SK-N-SH treated with all-trans-retinoic acid at 6 μM for 48 hours (cell line): ENCODE data around the gene MTA1.

Source experiments
- ATAC-seq: fragments of 200-7000 bp; cut with Tn5 transposase; 3 replicates; pipeline ENCODE4 v1.9.1; 2020; ENCODE audit warnings: mild to moderate bottlenecking, moderate library complexity
- ARNTL ChIP-seq: fragments of 450-650 bp; formaldehyde crosslinking; IDR thresholded peaks from 2 replicates; pipeline ENCODE4 v1.5.0; 2020; ENCODE audit warnings: low read depth, mild to moderate bottlenecking, moderate library complexity, borderline replicate concordance
- BACH2 ChIP-seq: fragments of 250-450 bp; sonication (Bioruptor Pico); IDR thresholded peaks from 2 replicates; pipeline ENCODE4 v1.9.0; 2021; ENCODE audit warnings: mild to moderate bottlenecking, borderline replicate concordance
- CSDC2 ChIP-seq: fragments of 250-450 bp; sonication (Bioruptor Pico); IDR thresholded peaks from 2 replicates; pipeline ENCODE4 v1.5.0; 2020; ENCODE audit warnings: mild to moderate bottlenecking, moderate library complexity
- CSRNP3 ChIP-seq: fragments of 250-450 bp; sonication (Bioruptor Pico); IDR thresholded peaks from 2 replicates; pipeline ENCODE4 v1.5.1; 2021; ENCODE audit warnings: mild to moderate bottlenecking, moderate library complexity
- ESRRG ChIP-seq: fragments of 250-450 bp; sonication (Bioruptor Pico); IDR thresholded peaks from 2 replicates; pipeline ENCODE4 v1.6.1; 2021; ENCODE audit warnings: mild to moderate bottlenecking
- GLIS3 ChIP-seq: fragments of 250-450 bp; sonication (Bioruptor Pico); IDR thresholded peaks from 2 replicates; pipeline ENCODE4 v1.5.0; 2020; ENCODE audit warnings: mild to moderate bottlenecking, moderate library complexity
- ISL1 ChIP-seq: fragments of 250-450 bp; sonication (Bioruptor Pico); IDR thresholded peaks from 2 replicates; pipeline ENCODE4 v2.1.2; 2022; ENCODE audit warnings: mild to moderate bottlenecking, moderate library complexity
- OSR1 ChIP-seq: fragments of 250-450 bp; sonication (Bioruptor Pico); IDR thresholded peaks from 2 replicates; pipeline ENCODE4 v1.8.0; 2022; ENCODE audit warnings: moderate library complexity, mild to moderate bottlenecking, inconsistent platforms
- PATZ1 ChIP-seq: fragments of 250-450 bp; sonication (Bioruptor Pico); IDR thresholded peaks from 2 replicates; pipeline ENCODE4 v1.8.0; 2020; ENCODE audit warnings: mild to moderate bottlenecking, moderate library complexity, borderline replicate concordance
- PPARA ChIP-seq: fragments of 250-450 bp; sonication (Bioruptor Pico); IDR thresholded peaks from 2 replicates; pipeline ENCODE4 v1.5.0; 2020; ENCODE audit warnings: mild to moderate bottlenecking, borderline replicate concordance
- RARB ChIP-seq: fragments of 250-450 bp; sonication (Bioruptor Pico); IDR thresholded peaks from 2 replicates; pipeline ENCODE4 v1.8.0; 2021; ENCODE audit warnings: mild to moderate bottlenecking, moderate library complexity
- TCF4 ChIP-seq: fragments of 250-450 bp; sonication (Bioruptor Pico); IDR thresholded peaks from 2 replicates; pipeline ENCODE4 v1.8.0; 2021; ENCODE audit warnings: mild to moderate bottlenecking, moderate library complexity, borderline replicate concordance
- TOX ChIP-seq: fragments of 250-450 bp; sonication (Bioruptor Pico); IDR thresholded peaks from 2 replicates; pipeline ENCODE4 v1.8.0; 2021; ENCODE audit warnings: mild to moderate bottlenecking, moderate library complexity, borderline replicate concordance
- ZC3H10 ChIP-seq: fragments of 250-450 bp; sonication (Bioruptor Pico); IDR thresholded peaks from 2 replicates; pipeline ENCODE4 v1.5.1; 2021; ENCODE audit warnings: mild to moderate bottlenecking, moderate library complexity
- ZFP3 ChIP-seq: fragments of 250-450 bp; sonication (Bioruptor Pico); IDR thresholded peaks from 2 replicates; pipeline ENCODE4 v1.5.0; 2020; ENCODE audit warnings: mild to moderate bottlenecking, moderate library complexity
- ZFP30 ChIP-seq: fragments of 450-650 bp; formaldehyde crosslinking; IDR thresholded peaks from 2 replicates; pipeline ENCODE4 v1.5.0; 2022; ENCODE audit warnings: mild to moderate bottlenecking, moderate library complexity
- ZNF565 ChIP-seq: fragments of 450-650 bp; formaldehyde crosslinking; conservative IDR thresholded peaks from 2 replicates; pipeline ENCODE4 v1.5.0; 2020; ENCODE audit warnings: low read depth, mild to moderate bottlenecking, moderate library complexity
- ZNF70 ChIP-seq: fragments of 450-650 bp; formaldehyde crosslinking; IDR thresholded peaks from 2 replicates; pipeline ENCODE4 v1.5.0; 2020; ENCODE audit warnings: mild to moderate bottlenecking, moderate library complexity
- ZNF8 ChIP-seq: fragments of 450-650 bp; formaldehyde crosslinking; IDR thresholded peaks from 2 replicates; pipeline ENCODE4 v1.5.0; 2020; ENCODE audit warnings: mild to moderate bottlenecking, moderate library complexity
- TF ChIP-seq, protein P1 (sequence below): fragments of 250-450 bp; sonication (Bioruptor Pico); IDR thresholded peaks from 2 replicates; pipeline ENCODE4 v1.8.0; 2021; ENCODE audit warnings: low read depth, mild to moderate bottlenecking, moderate library complexity, borderline replicate concordance
- TF ChIP-seq, protein P2 (sequence below): fragments of 250-450 bp; sonication (Bioruptor Pico); IDR thresholded peaks from 2 replicates; pipeline ENCODE4 v1.5.1; 2020; ENCODE audit warnings: low read depth, mild to moderate bottlenecking, moderate library complexity

The MTA1 gene

DNA sequence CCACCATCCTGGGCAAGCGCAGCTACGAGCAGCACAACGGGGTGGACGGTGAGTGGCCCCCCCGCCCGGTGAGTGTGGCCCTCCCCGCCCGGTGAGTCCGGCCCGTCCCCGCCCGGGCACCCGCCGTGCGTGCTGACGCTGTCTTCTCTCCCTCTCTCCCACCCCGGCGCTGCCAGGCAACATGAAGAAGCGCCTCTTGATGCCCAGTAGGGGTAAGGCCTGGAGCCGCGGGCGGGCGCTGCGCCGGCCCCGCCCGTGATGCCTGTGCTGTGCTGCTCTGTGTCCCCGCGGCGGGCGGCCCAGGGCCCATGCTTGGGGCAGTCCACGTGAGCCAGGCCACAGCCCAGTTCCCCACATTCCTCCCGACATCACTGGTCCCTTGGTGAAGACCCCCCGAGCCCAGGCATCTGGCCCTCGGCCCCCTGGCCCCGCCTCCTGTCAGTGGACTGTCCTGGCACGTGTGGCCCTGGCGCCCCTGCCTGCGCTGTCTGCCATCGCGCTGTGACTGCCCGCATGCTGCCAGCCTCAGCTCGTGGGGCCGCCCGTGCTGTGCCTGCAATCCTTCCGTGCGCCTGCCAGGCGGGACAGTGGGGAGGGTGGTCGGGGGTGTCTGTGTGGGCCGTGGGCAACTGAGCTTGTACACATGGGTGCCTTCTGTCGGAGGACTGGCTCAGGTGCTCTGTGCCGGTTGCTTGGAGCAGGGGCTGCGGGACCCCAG lies 47.1 kb downstream of the MTA1 start:
- no peak for ATAC-seq
- TF ChIP-seq TOX (CRISPR knock-in tag) (no peak), OSR1 (CRISPR knock-in tag) (no peak)
- TF ChIP-seq, all 23 proteins: peak for 0

GRCh38 chr14:105467249-105467941 lies 47.8 kb downstream of the MTA1 start:
- TF ChIP-seq GLIS3 (CRISPR knock-in tag) (no peak), ZNF565 (CRISPR knock-in tag) (no peak), CSRNP3 (no peak), BACH2 (CRISPR knock-in tag) (no peak), ESRRG (CRISPR knock-in tag) (no peak), ZC3H10 (no peak), ZNF70 (CRISPR knock-in tag) (no peak), PPARA (CRISPR knock-in tag) (no peak), ISL1 (CRISPR knock-in tag) (no peak), OSR1 (CRISPR knock-in tag) (no peak), RARB (CRISPR knock-in tag) (no peak), ARNTL (CRISPR knock-in tag) (no peak), ZFP3 (CRISPR knock-in tag) (no peak), PATZ1 (CRISPR knock-in tag) (no peak), CSDC2 (CRISPR knock-in tag) (no peak), ZFP30 (CRISPR knock-in tag) (no peak), ZNF8 (CRISPR knock-in tag) (no peak)
- TF ChIP-seq, protein P1, sequence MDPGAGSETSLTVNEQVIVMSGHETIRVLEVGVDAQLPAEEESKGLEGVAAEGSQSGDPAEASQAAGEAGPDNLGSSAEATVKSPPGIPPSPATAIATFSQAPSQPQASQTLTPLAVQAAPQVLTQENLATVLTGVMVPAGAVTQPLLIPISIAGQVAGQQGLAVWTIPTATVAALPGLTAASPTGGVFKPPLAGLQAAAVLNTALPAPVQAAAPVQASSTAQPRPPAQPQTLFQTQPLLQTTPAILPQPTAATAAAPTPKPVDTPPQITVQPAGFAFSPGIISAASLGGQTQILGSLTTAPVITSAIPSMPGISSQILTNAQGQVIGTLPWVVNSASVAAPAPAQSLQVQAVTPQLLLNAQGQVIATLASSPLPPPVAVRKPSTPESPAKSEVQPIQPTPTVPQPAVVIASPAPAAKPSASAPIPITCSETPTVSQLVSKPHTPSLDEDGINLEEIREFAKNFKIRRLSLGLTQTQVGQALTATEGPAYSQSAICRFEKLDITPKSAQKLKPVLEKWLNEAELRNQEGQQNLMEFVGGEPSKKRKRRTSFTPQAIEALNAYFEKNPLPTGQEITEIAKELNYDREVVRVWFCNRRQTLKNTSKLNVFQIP (CRISPR knock-in tag), result no peak
- TF ChIP-seq, protein P2, sequence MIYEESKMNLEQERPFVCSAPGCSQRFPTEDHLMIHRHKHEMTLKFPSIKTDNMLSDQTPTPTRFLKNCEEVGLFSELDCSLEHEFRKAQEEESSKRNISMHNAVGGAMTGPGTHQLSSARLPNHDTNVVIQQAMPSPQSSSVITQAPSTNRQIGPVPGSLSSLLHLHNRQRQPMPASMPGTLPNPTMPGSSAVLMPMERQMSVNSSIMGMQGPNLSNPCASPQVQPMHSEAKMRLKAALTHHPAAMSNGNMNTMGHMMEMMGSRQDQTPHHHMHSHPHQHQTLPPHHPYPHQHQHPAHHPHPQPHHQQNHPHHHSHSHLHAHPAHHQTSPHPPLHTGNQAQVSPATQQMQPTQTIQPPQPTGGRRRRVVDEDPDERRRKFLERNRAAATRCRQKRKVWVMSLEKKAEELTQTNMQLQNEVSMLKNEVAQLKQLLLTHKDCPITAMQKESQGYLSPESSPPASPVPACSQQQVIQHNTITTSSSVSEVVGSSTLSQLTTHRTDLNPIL (CRISPR knock-in tag), result no peak
- ATAC-seq, result no peak

GRCh38 chr14:105467942-105468471 lies 48.4 kb downstream of the MTA1 start:
- TF ChIP-seq OSR1 (CRISPR knock-in tag), result no peak
- no peak for TF ChIP-seq ZNF8 (CRISPR knock-in tag)
- no peak for TF ChIP-seq TCF4 (CRISPR knock-in tag)
- TF ChIP-seq, protein P2 (CRISPR knock-in tag), result no peak
- TF ChIP-seq PATZ1 (CRISPR knock-in tag), result no peak
- TF ChIP-seq TOX (CRISPR knock-in tag), result no peak
- TF ChIP-seq RARB (CRISPR knock-in tag), result no peak
- no peak for TF ChIP-seq ZC3H10
- no peak for TF ChIP-seq ZNF70 (CRISPR knock-in tag)
- TF ChIP-seq ISL1 (CRISPR knock-in tag), result no peak
- no peak for ATAC-seq
